Effector memory CD4-positive, alpha-beta T cell (primary cell): ENCODE measurements around the gene KLF16.

Source experiments
- DNase-seq, 3 donors: peaks; one replicate each; pipeline ENCODE4 v3.0.0-alpha.2; 2020
- H3K27ac ChIP-seq: 2 replicates; pipeline ENCODE4 v1.7.0; 2013; ENCODE audit warnings: mild to moderate bottlenecking, low read length, moderate library complexity; ENCODE audit not compliant: insufficient read depth, poor library complexity, severe bottlenecking
- H3K27me3 ChIP-seq: replicated peaks from 2 replicates; pipeline ENCODE4 v1.7.0; 2013; ENCODE audit warnings: mild to moderate bottlenecking, low read length; ENCODE audit not compliant: insufficient read depth, control insufficient read depth, poor library complexity, severe bottlenecking
- H3K36me3 ChIP-seq: 2 replicates; pipeline ENCODE4 v1.7.0; 2013; ENCODE audit warnings: mild to moderate bottlenecking, low read length, moderate library complexity; ENCODE audit not compliant: control insufficient read depth, insufficient read depth
- H3K4me1 ChIP-seq: 2 replicates; pipeline ENCODE4 v1.7.0; 2013; ENCODE audit warnings: low read length, mild to moderate bottlenecking; ENCODE audit not compliant: control insufficient read depth, insufficient read depth, poor library complexity, severe bottlenecking
- H3K4me3 ChIP-seq: 2 replicates; pipeline ENCODE4 v1.7.0; 2013; ENCODE audit warnings: low read length, low read depth, mild to moderate bottlenecking; ENCODE audit not compliant: insufficient read depth, poor library complexity, severe bottlenecking
- H3K9me3 ChIP-seq: 2 replicates; pipeline ENCODE4 v1.7.0; 2013; ENCODE audit warnings: mild to moderate bottlenecking, low read length, moderate library complexity; ENCODE audit not compliant: control insufficient read depth
- total RNA-seq, 3 donors: gene quantifications; one replicate each; lab custom pipeline; 2026; lab: John Stamatoyannopoulos, UW

Gene KLF16
- 36.6 to 55.0 (median 50.6) reads per million in 3 donors for total RNA-seq

- Histone ChIP-seq H3K9me3 (no peaks in the 10 kb centered on the region), H3K4me1 (peaks cover 42% of the 10 kb centered on the region), H3K27me3 (no peaks in the 10 kb centered on the region), H3K36me3 (no peaks in the 10 kb centered on the region), H3K4me3 (peak within 1 kb of the TSS; percentile 78), H3K27ac (peak within 1 kb of the TSS; percentile 86)
- no peak for DNase-seq
These were observed at the start of gene KLF16 for GRCh38 chr19:1863328-1863637. KLF16 (minus strand) TSS chr19:1863579; CDS start chr19:1863497, 82 bp downstream.

- DNase-seq, result no peak
- no peaks in the 10 kb centered on the region for H3K27me3 ChIP-seq
These were observed 49.6 kb upstream of the KLF16 start for GRCh38 chr19:1912760-1913505.

GRCh38 chr19:1911995-1912394 lies 48.6 kb upstream of the KLF16 start:
- no peaks in the 10 kb centered on the region for H3K9me3 ChIP-seq
- no peak for DNase-seq
- peaks cover 12% of the 10 kb centered on the region for H3K36me3 ChIP-seq
- H3K27me3 ChIP-seq, result no peaks in the 10 kb centered on the region
- H3K4me1 ChIP-seq, result peaks cover 6% of the 10 kb centered on the region
- no peak overlapping the region for H3K4me3 ChIP-seq
- no peak overlapping the region for H3K27ac ChIP-seq

More at GRCh38 chr19:1912760-1913505, 49.6 kb upstream of the KLF16 start:
- Histone ChIP-seq H3K9me3 (no peaks in the 10 kb centered on the region), H3K27ac (no peak overlapping the region), H3K4me3 (no peak overlapping the region), H3K36me3 (peaks cover 14% of the 10 kb centered on the region), H3K4me1 (peaks cover 6% of the 10 kb centered on the region)

GRCh38 chr19:1911098-1911497 lies 47.7 kb upstream of the KLF16 start:
- Histone ChIP-seq H3K36me3 (peaks cover 12% of the 10 kb centered on the region), H3K9me3 (no peaks in the 10 kb centered on the region), H3K4me1 (peaks cover 6% of the 10 kb centered on the region), H3K27ac (no peak overlapping the region), H3K4me3 (no peak overlapping the region), H3K27me3 (no peaks in the 10 kb centered on the region)
- no peak for DNase-seq

GRCh38 chr19:1910177-1910576 lies 46.8 kb upstream of the KLF16 start:
- Histone ChIP-seq H3K27me3 (no peaks in the 10 kb centered on the region), H3K36me3 (peaks cover 12% of the 10 kb centered on the region), H3K27ac (no peak overlapping the region), H3K4me1 (peaks cover 6% of the 10 kb centered on the region), H3K9me3 (no peaks in the 10 kb centered on the region), H3K4me3 (no peak overlapping the region)
- DNase-seq, result no peak

- Histone ChIP-seq H3K36me3 (peaks cover 12% of the 10 kb centered on the region), H3K4me3 (no peak overlapping the region), H3K4me1 (peaks cover 6% of the 10 kb centered on the region), H3K9me3 (no peaks in the 10 kb centered on the region), H3K27me3 (no peaks in the 10 kb centered on the region), H3K27ac (no peak overlapping the region)
- DNase-seq, result no peak
These were observed 46.3 kb upstream of the KLF16 start for GRCh38 chr19:1909761-1910080.

- H3K4me1 ChIP-seq, result peaks cover 6% of the 10 kb centered on the region
- no peaks in the 10 kb centered on the region for H3K9me3 ChIP-seq
- DNase-seq, result no peak
- H3K27ac ChIP-seq, result no peak overlapping the region
- H3K36me3 ChIP-seq, result peaks cover 8% of the 10 kb centered on the region
- no peaks in the 10 kb centered on the region for H3K27me3 ChIP-seq
- H3K4me3 ChIP-seq, result no peak overlapping the region
These were observed 44.9 kb upstream of the KLF16 start for GRCh38 chr19:1908364-1908678.

- H3K9me3 ChIP-seq, result no peaks in the 10 kb centered on the region
- H3K36me3 ChIP-seq, result peaks cover 3% of the 10 kb centered on the region
- no peak for DNase-seq
- peaks cover 6% of the 10 kb centered on the region for H3K4me1 ChIP-seq
- no peak overlapping the region for H3K27ac ChIP-seq
- no peak overlapping the region for H3K4me3 ChIP-seq
- H3K27me3 ChIP-seq, result no peaks in the 10 kb centered on the region
These were observed 44.4 kb upstream of the KLF16 start for GRCh38 chr19:1907563-1908363.

- no peak overlapping the region for H3K27ac ChIP-seq
- peaks cover 6% of the 10 kb centered on the region for H3K4me1 ChIP-seq
- H3K27me3 ChIP-seq, result no peaks in the 10 kb centered on the region
- no peak for DNase-seq
- peaks cover 3% of the 10 kb centered on the region for H3K36me3 ChIP-seq
- H3K9me3 ChIP-seq, result no peaks in the 10 kb centered on the region
- no peak overlapping the region for H3K4me3 ChIP-seq
These were observed 43.7 kb upstream of the KLF16 start for GRCh38 chr19:1906985-1907562.

- Histone ChIP-seq H3K4me3 (peak overlapping the region; percentile 65), H3K27me3 (no peaks in the 10 kb centered on the region), H3K4me1 (peaks cover 6% of the 10 kb centered on the region), H3K36me3 (no peaks in the 10 kb centered on the region), H3K9me3 (no peaks in the 10 kb centered on the region), H3K27ac (peak overlapping the region; percentile 84)
- no peak for DNase-seq
These were observed 42.5 kb upstream of the KLF16 start for GRCh38 chr19:1905863-1906375.
